B cell (primary cell): ENCODE data around the gene ATP5ME. TPM values are rescaled to one million over a fixed set of nuclear protein-coding genes. Genes with fewer than 3 reads are reported as not detected.

ENCODE experiments used
- ATAC-seq: fragments of 200-7000 bp; cut with Tn5 transposase; one replicate; pipeline ENCODE4 v1.10.0; 2021; ENCODE audit warnings: low read depth, mild to moderate bottlenecking, moderate number of reproducible peaks, moderate library complexity
- CTCF ChIA-PET: fragments of 350-600 bp; sonication (Branson Sonifier 250); formaldehyde crosslinking; loops from one replicate; lab custom pipeline; 2021; ENCODE audit warnings: antibody characterized with exemption, inconsistent platforms; lab: Charles Lee
- POLR2A ChIA-PET: fragments of 350-600 bp; sonication (Branson Sonifier 250); formaldehyde crosslinking; loops from one replicate; lab custom pipeline; 2021; ENCODE audit warnings: antibody characterized with exemption; lab: Charles Lee
- DNase-seq: peaks from one replicate; pipeline ENCODE4 v3.0.0; 2013
- H2AFZ ChIP-seq: 2 replicates; pipeline ENCODE4 v1.6.1; 2012; ENCODE audit warnings: mild to moderate bottlenecking, low read depth, low read length; ENCODE audit not compliant: insufficient read depth, poor library complexity, severe bottlenecking
- H3K27ac ChIP-seq, 2 donors: 1 replicate in 1 of 2; 2 replicates in 1 of 2; pipeline ENCODE4 v1.5.1; 2012 to 2013; ENCODE audit warnings: low read length in 2 of 2, mild to moderate bottlenecking in 2 of 2, moderate library complexity in 1 of 2
- H3K27me3 ChIP-seq, 4 experiments: fragments of 200-600 bp in 1 of 4; sonication (generic) in 1 of 4; replicated peaks in 1 of 4; 1 replicate in 2 of 4; 2 replicates in 2 of 4; pipeline versions ENCODE4 v1.6.1 to v1.7.0; 2013 to 2016; ENCODE audit warnings: low read length in 3 of 4, mild to moderate bottlenecking in 2 of 4, mixed read lengths in 1 of 4, moderate library complexity in 1 of 4; ENCODE audit not compliant: insufficient read depth in 4 of 4, control insufficient read depth in 3 of 4; ENCODE audit errors: control extremely low read depth in 1 of 4
- H3K36me3 ChIP-seq, 2 experiments: replicated peaks in 1 of 2; 1 replicate in 1 of 2; 2 replicates in 1 of 2; pipeline versions ENCODE4 v1.6.1 to v1.7.1; 2013; ENCODE audit warnings: low read length in 1 of 2; ENCODE audit not compliant: insufficient read depth in 2 of 2, control insufficient read depth in 1 of 2; ENCODE audit errors: control extremely low read depth in 1 of 2, extremely low read depth in 1 of 2
- H3K4me1 ChIP-seq, 2 donors: fragments of 200-600 bp in 1 of 2; sonication (generic) in 1 of 2; 1 replicate in 1 of 2; 2 replicates in 1 of 2; pipeline versions ENCODE4 v1.5.1 to v1.6.1; 2013 to 2017; ENCODE audit warnings: low read length in 2 of 2; ENCODE audit not compliant: control insufficient read depth in 2 of 2, insufficient read depth in 2 of 2
- H3K4me2 ChIP-seq: replicated peaks from 2 replicates; pipeline ENCODE3; 2012; ENCODE audit warnings: mild to moderate bottlenecking, low read depth, low read length; ENCODE audit not compliant: poor library complexity, severe bottlenecking
- H3K4me3 ChIP-seq, 5 experiments: fragments of 200-600 bp in 1 of 5; sonication (generic) in 1 of 5; 1 replicate in 3 of 5; 2 replicates in 2 of 5; pipeline versions ENCODE4 v1.5.1 to v1.7.0; 2011 to 2016; ENCODE audit warnings: low read length in 4 of 5, mild to moderate bottlenecking in 4 of 5, low read depth in 2 of 5, control low read depth in 1 of 5, moderate library complexity in 1 of 5; ENCODE audit not compliant: insufficient read depth in 1 of 5; ENCODE audit errors: control extremely low read depth in 1 of 5, extremely low read depth in 1 of 5
- H3K79me2 ChIP-seq: fragments of 200-600 bp; sonication (generic); one replicate; pipeline ENCODE4 v1.6.0; 2016; ENCODE audit warnings: low read length; ENCODE audit not compliant: control insufficient read depth, insufficient read depth
- H3K9ac ChIP-seq: fragments of 200-600 bp; sonication (generic); 2 replicates; pipeline ENCODE4 v1.6.1; 2017; ENCODE audit warnings: mild to moderate bottlenecking, low read length, moderate library complexity
- H3K9me3 ChIP-seq, 3 donors: one replicate each; pipeline versions ENCODE4 v1.6.1 to v1.7.1; 2013; ENCODE audit warnings: low read length in 2 of 3; ENCODE audit not compliant: control insufficient read depth in 2 of 3, insufficient read depth in 1 of 3; ENCODE audit errors: control extremely low read depth in 1 of 3
- H4K20me1 ChIP-seq: 2 replicates; pipeline ENCODE4 v1.6.0; 2012; ENCODE audit warnings: mild to moderate bottlenecking, low read length; ENCODE audit not compliant: insufficient read depth, control insufficient read depth, poor library complexity, severe bottlenecking
- H3K27ac Mint-ChIP-seq: one replicate; pipeline ENCODE4 v1.8.0; 2021; ENCODE audit warnings: mixed read lengths
- H3K27me3 Mint-ChIP-seq: one replicate; pipeline ENCODE4 v1.8.0; 2021; ENCODE audit warnings: mixed read lengths
- H3K4me1 Mint-ChIP-seq: one replicate; pipeline ENCODE4 v1.8.0; 2021; ENCODE audit warnings: mixed read lengths
- H3K4me3 Mint-ChIP-seq: one replicate; pipeline ENCODE4 v1.8.0; 2021; ENCODE audit warnings: mixed read lengths
- H3K9me3 Mint-ChIP-seq: one replicate; pipeline ENCODE4 v1.8.0; 2022; ENCODE audit warnings: mixed read lengths; ENCODE audit not compliant: insufficient read depth
- EZH2 ChIP-seq: IDR thresholded peaks from 2 replicates; pipeline ENCODE4 v1.6.1; 2012; ENCODE audit warnings: borderline replicate concordance, low read depth, mild to moderate bottlenecking, moderate library complexity, low read length; ENCODE audit not compliant: insufficient read depth, poor library complexity, severe bottlenecking
- WGBS: methylation state at CpG from one replicate; pipeline ENCODE4 v1.1.5; 2013; ENCODE audit warnings: missing lambda C conversion rate; ENCODE audit not compliant: insufficient coverage; 5-methylcytosine and 5-hydroxymethylcytosine counted together
- intact Hi-C: fragments of 100-400 bp; cut with micrococcal nuclease; formaldehyde crosslinking; loops from one replicate; pipeline ENCODE4 v1.10.0; 2022
- polyA plus RNA-seq: library from polyadenylated mRNA; depleted of rRNA; stranded (reverse); fragments of >200 nt; gene quantifications from 2 replicates; pipeline ENCODE4 v1.2.3, GENCODE V29; 2012
- total RNA-seq, 2 donors: library from RNA; stranded (reverse); fragments of 120-200 nt in 1 of 2; gene quantifications; 1 replicate in 1 of 2; 2 replicates in 1 of 2; pipeline versions ENCODE4 v1.2.3 to v1.2.4, GENCODE V29; 2013 to 2022
- TF ChIP-seq, protein P1 (sequence below): fragments of 200-600 bp; IDR thresholded peaks from one replicate; pipeline ENCODE4 v1.8.0; 2022; ENCODE audit warnings: antibody characterized with exemption, mild to moderate bottlenecking

The ATP5ME gene
- total and polyA plus RNA-seq, 2 donors (not counting 1 experiment from before 2014, with no cell fraction given) = 129 to 153 TPM

DNA sequence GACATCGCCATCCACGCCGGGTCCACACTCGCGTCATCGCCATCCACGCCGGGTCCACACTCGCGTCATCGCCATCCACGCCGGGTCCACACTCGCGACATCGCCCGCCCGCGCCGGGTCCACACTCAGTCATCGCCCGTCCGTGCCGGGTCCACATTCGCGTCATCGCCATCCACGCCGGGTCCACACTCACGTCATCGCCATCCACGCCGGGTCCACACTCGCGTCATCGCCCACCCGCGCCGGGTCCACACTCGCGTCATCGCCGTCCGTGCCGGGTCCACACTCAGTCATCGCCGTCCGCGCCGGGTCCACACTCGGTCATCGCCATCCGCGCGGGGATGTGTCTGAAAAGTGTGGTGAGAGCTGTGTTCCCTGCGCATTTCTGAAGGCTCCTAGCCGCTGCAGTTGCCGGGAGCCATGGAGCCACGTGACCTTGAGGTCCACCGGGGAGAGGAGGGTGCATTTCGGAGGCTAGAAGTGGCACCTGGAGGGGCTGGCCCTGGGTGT lies 48.8 kb upstream of the ATP5ME start:
- Histone ChIP-seq H3K9me3 (peaks cover 0 to 12% (median 0%) of the 10 kb centered on the region in 3 donors), H3K4me2 (no peak overlapping the region), H3K36me3 (no peaks in the 10 kb centered on the region), H3K4me3 (no peak overlapping the region), H3K79me2 (peaks cover 82% of the 10 kb centered on the region), H3K9ac (no peak overlapping the region), H3K27me3 (no peaks in the 10 kb centered on the region), H4K20me1 (peaks cover 91% of the 10 kb centered on the region), H3K4me1 (no peaks in the 10 kb centered on the region), H3K27ac (no peak overlapping the region), H2AFZ (no peak overlapping the region)
- TF ChIP-seq, protein P1, sequence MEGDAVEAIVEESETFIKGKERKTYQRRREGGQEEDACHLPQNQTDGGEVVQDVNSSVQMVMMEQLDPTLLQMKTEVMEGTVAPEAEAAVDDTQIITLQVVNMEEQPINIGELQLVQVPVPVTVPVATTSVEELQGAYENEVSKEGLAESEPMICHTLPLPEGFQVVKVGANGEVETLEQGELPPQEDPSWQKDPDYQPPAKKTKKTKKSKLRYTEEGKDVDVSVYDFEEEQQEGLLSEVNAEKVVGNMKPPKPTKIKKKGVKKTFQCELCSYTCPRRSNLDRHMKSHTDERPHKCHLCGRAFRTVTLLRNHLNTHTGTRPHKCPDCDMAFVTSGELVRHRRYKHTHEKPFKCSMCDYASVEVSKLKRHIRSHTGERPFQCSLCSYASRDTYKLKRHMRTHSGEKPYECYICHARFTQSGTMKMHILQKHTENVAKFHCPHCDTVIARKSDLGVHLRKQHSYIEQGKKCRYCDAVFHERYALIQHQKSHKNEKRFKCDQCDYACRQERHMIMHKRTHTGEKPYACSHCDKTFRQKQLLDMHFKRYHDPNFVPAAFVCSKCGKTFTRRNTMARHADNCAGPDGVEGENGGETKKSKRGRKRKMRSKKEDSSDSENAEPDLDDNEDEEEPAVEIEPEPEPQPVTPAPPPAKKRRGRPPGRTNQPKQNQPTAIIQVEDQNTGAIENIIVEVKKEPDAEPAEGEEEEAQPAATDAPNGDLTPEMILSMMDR = no peak
- TF ChIP-seq EZH2 = no peak
- Mint-ChIP-seq H3K4me3 (no peak overlapping the region), H3K4me1 (peaks cover 6% of the 10 kb centered on the region), H3K27ac (no peak overlapping the region), H3K27me3 (no peaks in the 10 kb centered on the region), H3K9me3 (no peaks in the 10 kb centered on the region)
- CTCF ChIA-PET = no interaction called here
- POLR2A ChIA-PET = no interaction called here
- ATAC-seq (no peak), DNase-seq (no peak)
- intact Hi-C loops = no loop called here
- over 99% methylated on average over 40 of the region's 61 CpGs for WGBS

DNA sequence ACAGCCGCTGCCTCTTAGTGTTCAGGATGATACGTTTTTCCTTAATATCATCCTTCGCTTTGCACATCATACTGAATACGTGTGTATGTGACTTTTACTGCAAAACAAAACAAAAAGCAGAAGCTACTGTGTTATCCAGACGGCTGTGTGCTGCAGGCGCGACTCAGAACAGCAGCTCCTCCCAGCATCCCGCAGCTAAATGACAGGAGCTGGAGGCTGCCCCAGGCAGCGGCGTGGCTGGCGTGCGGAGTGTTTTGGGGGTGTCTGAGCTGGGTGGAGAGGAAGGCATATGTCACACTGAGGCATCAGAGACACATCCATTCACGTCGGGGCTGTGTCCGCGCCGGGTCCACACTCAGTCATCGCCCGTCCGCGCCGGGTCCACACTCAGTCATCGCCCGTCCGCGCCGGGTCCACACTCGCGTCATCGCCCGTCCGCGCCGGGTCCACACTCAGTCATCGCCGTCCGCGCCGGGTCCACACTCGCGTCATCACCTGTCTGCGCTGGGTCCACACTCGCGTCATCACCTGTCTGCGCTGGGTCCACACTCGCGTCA lies 48.2 kb upstream of the ATP5ME start:
- peaks cover 0 to 12% (median 0%) of the 10 kb centered on the region in 3 donors for H3K9me3 ChIP-seq
- ChIA-PET POLR2A (no interaction called here), CTCF (no interaction called here)
- no peak overlapping the region for H3K27ac Mint-ChIP-seq
- DNase-seq (no peak), ATAC-seq (no peak)
- no peaks in the 10 kb centered on the region for H3K27me3 Mint-ChIP-seq
- no peaks in the 10 kb centered on the region for H3K9me3 Mint-ChIP-seq
- no peak overlapping the region for H3K9ac ChIP-seq
- H3K4me3 Mint-ChIP-seq = no peak overlapping the region
- peaks cover 92% of the 10 kb centered on the region for H4K20me1 ChIP-seq
- no peak overlapping the region for H2AFZ ChIP-seq
- no peaks in the 10 kb centered on the region for H3K27me3 ChIP-seq
- H3K4me2 ChIP-seq = no peak overlapping the region
- H3K79me2 ChIP-seq = peaks cover 86% of the 10 kb centered on the region
- H3K4me3 ChIP-seq = no peak overlapping the region
- intact Hi-C loops = no loop called here
- TF ChIP-seq, protein P1 = no peak
- TF ChIP-seq EZH2 = no peak
- H3K4me1 Mint-ChIP-seq = peaks cover 6% of the 10 kb centered on the region
- no peaks in the 10 kb centered on the region for H3K4me1 ChIP-seq
- 99% methylated on average over 44 of the region's 47 CpGs for WGBS
- no peaks in the 10 kb centered on the region for H3K36me3 ChIP-seq
- no peak overlapping the region for H3K27ac ChIP-seq
